Measurements from ENCODE around the gene DUSP5. TPM values are rescaled to one million over a fixed set of nuclear protein-coding genes. Genes with fewer than 3 reads are reported as not detected.

The DUSP5 gene
- total and polyA plus RNA-seq, 10 of the 15 experiments (the other 5 are each of a cell fraction or from before 2014, with no cell fraction given) = 2.1 to 95.9 (median 23.4) TPM

DNA sequence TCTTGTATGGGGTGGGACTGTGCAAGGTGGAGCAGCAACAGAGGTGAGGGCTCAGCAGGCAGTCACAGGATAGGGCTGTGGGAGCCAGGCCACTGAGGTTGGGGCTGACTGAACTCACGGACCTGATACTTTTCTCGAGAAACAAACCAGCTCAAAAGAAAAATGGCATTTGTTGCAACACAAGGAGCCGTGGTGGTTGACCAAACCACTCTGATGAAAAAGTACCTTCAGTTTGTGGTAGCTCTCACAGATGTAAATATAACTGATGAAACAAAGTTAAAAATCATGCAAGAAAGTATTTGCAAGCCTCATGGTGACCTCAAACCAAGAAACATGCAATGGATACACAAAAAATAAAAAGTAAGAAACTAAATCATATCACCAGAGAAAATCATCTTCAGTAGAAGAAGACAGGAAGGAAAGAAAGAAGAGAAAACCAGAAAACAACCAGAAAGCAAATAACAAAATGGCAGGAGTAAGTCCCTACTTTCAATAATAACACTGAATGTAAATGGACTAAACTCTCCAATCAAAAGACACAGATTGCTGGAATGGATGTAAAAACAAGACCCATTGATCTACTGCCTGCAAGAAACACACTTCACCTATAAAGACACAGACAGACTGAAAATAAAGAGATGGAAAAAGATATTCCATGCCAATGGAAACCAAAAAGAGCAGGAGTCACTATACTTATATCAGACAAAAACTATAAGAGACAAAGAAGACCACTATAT, 48.9 kb upstream of the DUSP5 start:
- FAIRE-seq = no peak
- H2AFZ ChIP-seq (ENCODE audit: control insufficient read depth, low read depth, low read length) = 0 out of 2 replicates have a peak overlapping the region, but pooled peaks have one; percentile 34
- H3K36me3 ChIP-seq (ENCODE audit: control insufficient read depth in 2 of 2, insufficient read depth in 2 of 2, low read length in 1 of 2) = no peaks in the 10 kb centered on the region
- no peaks in the 10 kb centered on the region; the same call in 2 of the 3 replicates for H3K9me3 ChIP-seq (replicated peaks; ENCODE audit: control insufficient read depth, insufficient read depth, low read length)
- no peak for DNase-seq (ENCODE audit: low read depth, low spot score)
- H3K4me2 ChIP-seq (ENCODE audit: control insufficient read depth, insufficient read depth) = no peak overlapping the region
- no TSS peak for BruUV-seq (replicated peaks)
- peak; percentile 75 for ATAC-seq
- H3K27me3 ChIP-seq (replicated peaks in 1 of 2; ENCODE audit: control insufficient read depth in 2 of 2, insufficient read depth in 2 of 2, low read length in 1 of 2) = no peaks in the 10 kb centered on the region; a peak in 1 of 4 replicates
- H3K4me3 ChIP-seq = no peak overlapping the region
- no peaks in the 10 kb centered on the region for H3K79me2 ChIP-seq (ENCODE audit: control insufficient read depth, insufficient read depth, low read length)
- CTCF ChIA-PET = interaction anchor here (0.7 to 2.5 kb wide), 7 partner anchors 14 to 102 kb away, joined by 3 to 8 read pairs (median 3); no protein-coding TSS in a partner anchor
- intact Hi-C loops (cut with micrococcal nuclease; ENCODE audit: unreplicated experiment) = no loop called here
- in situ Hi-C loops (cut with MboI) = no loop called here
- SMC1A ChIA-PET (ENCODE audit: uncharacterized antibody, unreplicated experiment) = interaction anchor here (0.9 to 1.9 kb wide), 10 partner anchors 8 to 95 kb away, joined by 3 to 8 read pairs (median 5); no protein-coding TSS in a partner anchor
- peaks cover 4% of the 10 kb centered on the region for H3K4me1 ChIP-seq (ENCODE audit: control insufficient read depth, insufficient read depth, low read length)
- WGBS (ENCODE audit: insufficient coverage, insufficient replicate concordance, low lambda C conversion rate, missing lambda C conversion rate) = 0% methylated on average over 3 of the region's 3 CpGs
- RAD21 ChIA-PET (ENCODE audit: unreplicated experiment) = interaction anchor here (0.8 to 1.3 kb wide), 3 partner anchors 36 to 124 kb away, joined by 3 to 5 read pairs (median 3); no protein-coding TSS in a partner anchor
- POLR2A ChIA-PET = interaction anchor here (1.1 to 1.3 kb wide), 2 partner anchors 26 to 33 kb away, joined by 3 read pairs; no protein-coding TSS in a partner anchor
- no peaks in the 10 kb centered on the region for H4K20me1 ChIP-seq (ENCODE audit: control insufficient read depth, insufficient read depth)
- H3K9ac ChIP-seq (ENCODE audit: control insufficient read depth, insufficient read depth, low read length) = no peak overlapping the region
- no peak overlapping the region for H3K27ac ChIP-seq (ENCODE audit: control insufficient read depth, insufficient read depth)
- no peak for TF ChIP-seq SREBF2 (IDR thresholded peaks at IDR 0.05; ENCODE audit: low read length)
- TF ChIP-seq ZNF217 (IDR thresholded peaks at IDR 0.05) = no peak
- no peak for TF ChIP-seq KDM1A (IDR thresholded peaks at IDR 0.05; ENCODE audit: borderline replicate concordance)
- no peak for TF ChIP-seq SP1 (IDR thresholded peaks at IDR 0.05; ENCODE audit: low read depth, low read length)
- TF ChIP-seq RAD21 (IDR thresholded peaks at IDR 0.05; ENCODE audit: insufficient read depth, low read depth, low read length) = no peak
- TF ChIP-seq, protein P1, sequence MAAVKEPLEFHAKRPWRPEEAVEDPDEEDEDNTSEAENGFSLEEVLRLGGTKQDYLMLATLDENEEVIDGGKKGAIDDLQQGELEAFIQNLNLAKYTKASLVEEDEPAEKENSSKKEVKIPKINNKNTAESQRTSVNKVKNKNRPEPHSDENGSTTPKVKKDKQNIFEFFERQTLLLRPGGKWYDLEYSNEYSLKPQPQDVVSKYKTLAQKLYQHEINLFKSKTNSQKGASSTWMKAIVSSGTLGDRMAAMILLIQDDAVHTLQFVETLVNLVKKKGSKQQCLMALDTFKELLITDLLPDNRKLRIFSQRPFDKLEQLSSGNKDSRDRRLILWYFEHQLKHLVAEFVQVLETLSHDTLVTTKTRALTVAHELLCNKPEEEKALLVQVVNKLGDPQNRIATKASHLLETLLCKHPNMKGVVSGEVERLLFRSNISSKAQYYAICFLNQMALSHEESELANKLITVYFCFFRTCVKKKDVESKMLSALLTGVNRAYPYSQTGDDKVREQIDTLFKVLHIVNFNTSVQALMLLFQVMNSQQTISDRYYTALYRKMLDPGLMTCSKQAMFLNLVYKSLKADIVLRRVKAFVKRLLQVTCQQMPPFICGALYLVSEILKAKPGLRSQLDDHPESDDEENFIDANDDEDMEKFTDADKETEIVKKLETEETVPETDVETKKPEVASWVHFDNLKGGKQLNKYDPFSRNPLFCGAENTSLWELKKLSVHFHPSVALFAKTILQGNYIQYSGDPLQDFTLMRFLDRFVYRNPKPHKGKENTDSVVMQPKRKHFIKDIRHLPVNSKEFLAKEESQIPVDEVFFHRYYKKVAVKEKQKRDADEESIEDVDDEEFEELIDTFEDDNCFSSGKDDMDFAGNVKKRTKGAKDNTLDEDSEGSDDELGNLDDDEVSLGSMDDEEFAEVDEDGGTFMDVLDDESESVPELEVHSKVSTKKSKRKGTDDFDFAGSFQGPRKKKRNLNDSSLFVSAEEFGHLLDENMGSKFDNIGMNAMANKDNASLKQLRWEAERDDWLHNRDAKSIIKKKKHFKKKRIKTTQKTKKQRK (IDR thresholded peaks at IDR 0.05; ENCODE audit: low read depth, low read length) = no peak
- TF ChIP-seq, protein P2, sequence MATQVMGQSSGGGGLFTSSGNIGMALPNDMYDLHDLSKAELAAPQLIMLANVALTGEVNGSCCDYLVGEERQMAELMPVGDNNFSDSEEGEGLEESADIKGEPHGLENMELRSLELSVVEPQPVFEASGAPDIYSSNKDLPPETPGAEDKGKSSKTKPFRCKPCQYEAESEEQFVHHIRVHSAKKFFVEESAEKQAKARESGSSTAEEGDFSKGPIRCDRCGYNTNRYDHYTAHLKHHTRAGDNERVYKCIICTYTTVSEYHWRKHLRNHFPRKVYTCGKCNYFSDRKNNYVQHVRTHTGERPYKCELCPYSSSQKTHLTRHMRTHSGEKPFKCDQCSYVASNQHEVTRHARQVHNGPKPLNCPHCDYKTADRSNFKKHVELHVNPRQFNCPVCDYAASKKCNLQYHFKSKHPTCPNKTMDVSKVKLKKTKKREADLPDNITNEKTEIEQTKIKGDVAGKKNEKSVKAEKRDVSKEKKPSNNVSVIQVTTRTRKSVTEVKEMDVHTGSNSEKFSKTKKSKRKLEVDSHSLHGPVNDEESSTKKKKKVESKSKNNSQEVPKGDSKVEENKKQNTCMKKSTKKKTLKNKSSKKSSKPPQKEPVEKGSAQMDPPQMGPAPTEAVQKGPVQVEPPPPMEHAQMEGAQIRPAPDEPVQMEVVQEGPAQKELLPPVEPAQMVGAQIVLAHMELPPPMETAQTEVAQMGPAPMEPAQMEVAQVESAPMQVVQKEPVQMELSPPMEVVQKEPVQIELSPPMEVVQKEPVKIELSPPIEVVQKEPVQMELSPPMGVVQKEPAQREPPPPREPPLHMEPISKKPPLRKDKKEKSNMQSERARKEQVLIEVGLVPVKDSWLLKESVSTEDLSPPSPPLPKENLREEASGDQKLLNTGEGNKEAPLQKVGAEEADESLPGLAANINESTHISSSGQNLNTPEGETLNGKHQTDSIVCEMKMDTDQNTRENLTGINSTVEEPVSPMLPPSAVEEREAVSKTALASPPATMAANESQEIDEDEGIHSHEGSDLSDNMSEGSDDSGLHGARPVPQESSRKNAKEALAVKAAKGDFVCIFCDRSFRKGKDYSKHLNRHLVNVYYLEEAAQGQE (IDR thresholded peaks at IDR 0.05; ENCODE audit: low read depth, low read length) = no peak
- TF ChIP-seq MTA2 (IDR thresholded peaks at IDR 0.05; ENCODE audit: low read depth) = 0 out of 2 replicates have a peak, but pooled peaks have one; percentile 11
- TF ChIP-seq RFX5 (IDR thresholded peaks at IDR 0.05; ENCODE audit: low read depth, low read length) = no peak
- no peak for TF ChIP-seq TCF3 (IDR thresholded peaks at IDR 0.05; ENCODE audit: borderline replicate concordance, insufficient read depth, low read depth, low read length)
- no peak for TF ChIP-seq TBL1XR1 (IDR thresholded peaks at IDR 0.05; ENCODE audit: low read depth, low read length)
- TF ChIP-seq SMAD5 (IDR thresholded peaks at IDR 0.05; ENCODE audit: low read depth) = no peak
